ENCODE results near the gene TMPRSS11A. TPM values are rescaled to one million over a fixed set of nuclear protein-coding genes. Genes with fewer than 3 reads are reported as not detected.

Gene TMPRSS11A
- total and polyA plus RNA-seq, 2 of the 8 experiments (the other 6 are each of a cell fraction or from before 2014, with no cell fraction given): not detected

DNA sequence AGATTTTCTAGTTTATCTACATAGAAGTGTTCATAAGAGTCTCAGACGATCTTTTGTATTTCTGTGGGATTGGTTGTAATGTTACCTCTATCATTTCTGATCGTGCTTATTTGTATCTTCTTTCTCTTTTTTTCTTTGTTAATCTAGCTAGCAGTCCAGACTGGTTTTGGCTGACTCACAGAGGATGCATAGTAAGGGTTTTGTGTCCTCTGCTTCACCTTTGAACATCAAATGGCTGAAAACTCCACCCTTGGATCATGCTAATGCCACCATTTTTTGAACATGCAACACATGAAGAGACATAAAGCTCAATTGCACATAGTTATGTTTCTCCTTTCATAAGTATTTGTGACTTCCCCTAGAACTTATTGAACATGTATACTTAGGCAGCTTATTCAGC lies 22.8 kb downstream of the TMPRSS11A start:
- H3K79me1 ChIP-seq (ENCODE audit: low read depth, low read length): no peaks in the 10 kb centered on the region
- CTCF ChIA-PET (ENCODE audit: partially characterized antibody): interaction anchor here (0.6 to 1.3 kb wide), 3 partner anchors 12 to 35 kb away, joined by 3 to 4 read pairs (median 3); no protein-coding TSS in a partner anchor
- FAIRE-seq: no peak

More for the DNA sequence above, 22.8 kb downstream of the TMPRSS11A start:
- H3K18ac ChIP-seq (ENCODE audit: extremely low read depth, low read length): no peak overlapping the region; the same call in 1 of the 2 replicates
- no peak overlapping the region for H2BK12ac ChIP-seq (ENCODE audit: low read depth, low read length)
- H3K36me3 ChIP-seq (ENCODE audit: control insufficient read depth in 2 of 4, insufficient read depth in 4 of 4, low read length in 3 of 4): no peaks in the 10 kb centered on the region
- no peak overlapping the region for H3K4me3 ChIP-seq (ENCODE audit: extremely low read depth in 1 of 4, insufficient read depth in 2 of 4, low read depth in 3 of 4, low read length in 4 of 4)
- no peaks in the 10 kb centered on the region for H3K27me3 ChIP-seq (replicated peaks in 1 of 4; ENCODE audit: control insufficient read depth in 3 of 4, extremely low read depth in 1 of 4, insufficient read depth in 3 of 4, low read length in 3 of 4)
- no peak overlapping the region for H2AK5ac ChIP-seq (ENCODE audit: low read depth, low read length)
- H4K91ac ChIP-seq (replicated peaks; ENCODE audit: insufficient read length, low read length): no peak overlapping the region
- POLR2A ChIA-PET (ENCODE audit: partially characterized antibody): no interaction called here
- H3K23ac ChIP-seq (ENCODE audit: insufficient read length): no peak overlapping the region
- no peak overlapping the region for H2BK5ac ChIP-seq (ENCODE audit: low read depth, low read length)
- no peak overlapping the region for H4K5ac ChIP-seq (ENCODE audit: insufficient read length, low read depth, low read length)
- DNase-seq (ENCODE audit: low read depth in 1 of 2, low spot score in 2 of 2): no peak
- H3K4me1 ChIP-seq (replicated peaks in 1 of 4; ENCODE audit: control insufficient read depth in 3 of 4, insufficient read depth in 4 of 4, low read length in 3 of 4): no peaks in the 10 kb centered on the region
- no peak overlapping the region for H3K9ac ChIP-seq (replicated peaks in 1 of 4; ENCODE audit: extremely low read depth in 1 of 4, low read depth in 3 of 4, low read length in 3 of 4)
- H4K20me1 ChIP-seq (replicated peaks in 1 of 2; ENCODE audit: control insufficient read depth in 1 of 2, insufficient read depth in 2 of 2, low read length in 2 of 2): no peaks in the 10 kb centered on the region
- H3K79me2 ChIP-seq (ENCODE audit: control insufficient read depth in 1 of 2, insufficient read depth in 2 of 2, low read length in 2 of 2): no peaks in the 10 kb centered on the region
- 93% methylated on average over 2 of the region's 2 CpGs; no CpG with 5 or more reads in 1 of the 2 experiments for WGBS, 2 experiments (ENCODE audit: extremely low coverage in 1 of 2, insufficient coverage in 1 of 2, insufficient read length in 1 of 2, insufficient replicate concordance in 2 of 2, low coverage in 1 of 2, low lambda C conversion rate in 2 of 2, missing lambda C conversion rate in 1 of 2)
- H4K8ac ChIP-seq (ENCODE audit: extremely low read depth, insufficient read depth, low read length): no peak overlapping the region
- H3K23me2 ChIP-seq (ENCODE audit: low read depth, low read length): no peaks in the 10 kb centered on the region
- no peak for TF ChIP-seq CREB1 (IDR thresholded peaks at IDR 0.05)
- TF ChIP-seq RXRA (IDR thresholded peaks at IDR 0.05; ENCODE audit: insufficient read depth, low read depth, low read length): no peak
- no peak for TF ChIP-seq KDM4A (IDR thresholded peaks at IDR 0.05; ENCODE audit: low read depth, low read length, severe bottlenecking)
- no peak for TF ChIP-seq RBBP5 (IDR thresholded peaks at IDR 0.05; ENCODE audit: borderline replicate concordance, low read depth, low read length)
- TF ChIP-seq HDAC2 (IDR thresholded peaks at IDR 0.05; ENCODE audit: borderline replicate concordance in 1 of 2, low read depth in 2 of 2, low read length in 2 of 2): no peak
- TF ChIP-seq CEBPB (IDR thresholded peaks at IDR 0.05; ENCODE audit: low read depth, low read length): no peak
- TF ChIP-seq RAD21 (IDR thresholded peaks at IDR 0.05 in 1 of 2, conservative IDR thresholded peaks at IDR 0.05 in 1 of 2; ENCODE audit: low read depth in 2 of 2, low read length in 2 of 2): no peak
- TF ChIP-seq SIX5 (IDR thresholded peaks at IDR 0.05; ENCODE audit: low read depth, low read length): no peak
- TF ChIP-seq, protein P1, sequence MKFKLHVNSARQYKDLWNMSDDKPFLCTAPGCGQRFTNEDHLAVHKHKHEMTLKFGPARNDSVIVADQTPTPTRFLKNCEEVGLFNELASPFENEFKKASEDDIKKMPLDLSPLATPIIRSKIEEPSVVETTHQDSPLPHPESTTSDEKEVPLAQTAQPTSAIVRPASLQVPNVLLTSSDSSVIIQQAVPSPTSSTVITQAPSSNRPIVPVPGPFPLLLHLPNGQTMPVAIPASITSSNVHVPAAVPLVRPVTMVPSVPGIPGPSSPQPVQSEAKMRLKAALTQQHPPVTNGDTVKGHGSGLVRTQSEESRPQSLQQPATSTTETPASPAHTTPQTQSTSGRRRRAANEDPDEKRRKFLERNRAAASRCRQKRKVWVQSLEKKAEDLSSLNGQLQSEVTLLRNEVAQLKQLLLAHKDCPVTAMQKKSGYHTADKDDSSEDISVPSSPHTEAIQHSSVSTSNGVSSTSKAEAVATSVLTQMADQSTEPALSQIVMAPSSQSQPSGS (IDR thresholded peaks at IDR 0.05; ENCODE audit: low read length): no peak
- TF ChIP-seq NRF1 (IDR thresholded peaks at IDR 0.05; ENCODE audit: low read depth, low read length): no peak
- TF ChIP-seq JUN (IDR thresholded peaks at IDR 0.05; ENCODE audit: low read depth, low read length): no peak
- no peak for TF ChIP-seq ZNF274 (IDR thresholded peaks at IDR 0.05; ENCODE audit: borderline replicate concordance, extremely low read depth, low read length)
- no peak overlapping the region for H2BK120ac ChIP-seq (replicated peaks; ENCODE audit: low read depth, low read length)
- H3K27ac ChIP-seq (ENCODE audit: low read depth, low read length): no peak overlapping the region
- no peak overlapping the region for H2BK20ac ChIP-seq (ENCODE audit: low read length)
- H2BK15ac ChIP-seq (ENCODE audit: low read length): no peak overlapping the region
- no peak overlapping the region for H3K4ac ChIP-seq (replicated peaks; ENCODE audit: insufficient read length, low read depth, low read length)
- H3K4me2 ChIP-seq (ENCODE audit: insufficient read depth in 1 of 2, low read depth in 2 of 2, low read length in 2 of 2): no peak overlapping the region
- H3K9me3 ChIP-seq (ENCODE audit: insufficient read depth in 2 of 2, low read depth in 1 of 2, low read length in 1 of 2): no peaks in the 10 kb centered on the region
- no peak overlapping the region for H2AFZ ChIP-seq (ENCODE audit: low read length)
- no peak overlapping the region for H3K56ac ChIP-seq (replicated peaks; ENCODE audit: insufficient read length, low read depth, low read length)
- H3K14ac ChIP-seq (ENCODE audit: insufficient read length): no peak overlapping the region

All from H1 (cell line).